ENCODE measurements around the gene ADGRF1. TPM values are rescaled to one million over a fixed set of nuclear protein-coding genes. Genes with fewer than 3 reads are reported as not detected.

Gene ADGRF1
- polyA plus RNA-seq, 1 experiment = not detected

DNA sequence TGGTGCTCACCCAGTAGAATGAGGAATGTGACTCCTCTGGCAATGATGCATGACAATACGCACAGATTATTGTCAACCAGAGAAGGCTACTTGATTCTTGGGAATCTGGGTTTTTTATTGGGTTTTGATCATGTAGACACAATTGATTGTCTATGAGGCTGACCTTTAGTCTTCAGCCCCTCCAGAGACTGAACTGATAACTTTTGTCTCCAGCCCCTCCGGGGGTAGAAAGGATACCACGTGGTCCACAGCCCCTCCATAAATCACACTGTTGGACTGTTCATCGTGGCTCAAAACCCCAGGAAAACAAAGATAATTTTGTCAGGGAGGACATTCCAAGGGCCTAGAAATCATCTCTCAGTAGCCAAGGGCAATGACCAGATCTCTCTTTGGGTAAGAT lies 62.9 kb downstream of the ADGRF1 start:
- CTCF ChIA-PET = no interaction called here
- POLR2A ChIA-PET = no interaction called here
- TF ChIP-seq, protein P1, sequence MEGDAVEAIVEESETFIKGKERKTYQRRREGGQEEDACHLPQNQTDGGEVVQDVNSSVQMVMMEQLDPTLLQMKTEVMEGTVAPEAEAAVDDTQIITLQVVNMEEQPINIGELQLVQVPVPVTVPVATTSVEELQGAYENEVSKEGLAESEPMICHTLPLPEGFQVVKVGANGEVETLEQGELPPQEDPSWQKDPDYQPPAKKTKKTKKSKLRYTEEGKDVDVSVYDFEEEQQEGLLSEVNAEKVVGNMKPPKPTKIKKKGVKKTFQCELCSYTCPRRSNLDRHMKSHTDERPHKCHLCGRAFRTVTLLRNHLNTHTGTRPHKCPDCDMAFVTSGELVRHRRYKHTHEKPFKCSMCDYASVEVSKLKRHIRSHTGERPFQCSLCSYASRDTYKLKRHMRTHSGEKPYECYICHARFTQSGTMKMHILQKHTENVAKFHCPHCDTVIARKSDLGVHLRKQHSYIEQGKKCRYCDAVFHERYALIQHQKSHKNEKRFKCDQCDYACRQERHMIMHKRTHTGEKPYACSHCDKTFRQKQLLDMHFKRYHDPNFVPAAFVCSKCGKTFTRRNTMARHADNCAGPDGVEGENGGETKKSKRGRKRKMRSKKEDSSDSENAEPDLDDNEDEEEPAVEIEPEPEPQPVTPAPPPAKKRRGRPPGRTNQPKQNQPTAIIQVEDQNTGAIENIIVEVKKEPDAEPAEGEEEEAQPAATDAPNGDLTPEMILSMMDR (IDR thresholded peaks at IDR 0.05; ENCODE audit: insufficient read depth, low read depth, low read length) = no peak

GRCh38 chr6:46974786-46975185 lies 67.3 kb downstream of the ADGRF1 start:
- Histone ChIP-seq H3K4me3 (ENCODE audit: low read depth, low read length) (no peak overlapping the region), H3K36me3 (ENCODE audit: control insufficient read depth, insufficient read depth, low read length) (no peaks in the 10 kb centered on the region), H3K27me3 (ENCODE audit: control insufficient read depth, insufficient read depth, low read length) (no peaks in the 10 kb centered on the region)
- DNase-seq (ENCODE audit: low read depth) = no peak
- TF ChIP-seq, protein P1 (IDR thresholded peaks at IDR 0.05; ENCODE audit: insufficient read depth, low read depth, low read length) = no peak
- ChIA-PET POLR2A (no interaction called here), CTCF (no interaction called here)

More for the DNA sequence above, 62.9 kb downstream of the ADGRF1 start:
- no peaks in the 10 kb centered on the region for H3K27me3 ChIP-seq (ENCODE audit: control insufficient read depth, insufficient read depth, low read length)
- no peak for DNase-seq (ENCODE audit: low read depth)
- H3K4me3 ChIP-seq (ENCODE audit: low read depth, low read length) = no peak overlapping the region
- no peaks in the 10 kb centered on the region for H3K36me3 ChIP-seq (ENCODE audit: control insufficient read depth, insufficient read depth, low read length)

DNA sequence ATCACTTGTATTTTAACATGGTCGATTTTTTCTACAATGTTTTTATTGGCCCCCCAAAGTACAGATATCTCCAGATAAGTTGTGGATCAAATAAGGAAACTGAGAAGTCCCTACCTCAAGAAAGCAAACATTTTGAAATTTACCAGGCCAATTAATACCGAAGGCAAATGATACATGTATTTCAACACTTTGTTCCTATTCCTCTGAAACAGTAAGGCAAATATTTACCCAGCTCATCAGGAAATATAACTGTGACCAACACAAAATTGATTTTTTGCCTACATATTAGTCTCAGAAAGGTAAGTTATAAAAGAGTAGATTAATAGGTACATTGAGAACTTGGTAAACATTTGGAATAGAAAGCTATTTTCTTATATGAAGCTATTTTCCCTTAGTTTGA lies 69.1 kb downstream of the ADGRF1 start:
- CTCF ChIA-PET = interaction anchor here (1.2 to 1.4 kb wide), 2 partner anchors 16 to 59 kb away, joined by 3 read pairs; no protein-coding TSS in a partner anchor
- Histone ChIP-seq H3K27me3 (ENCODE audit: control insufficient read depth, insufficient read depth, low read length) (no peaks in the 10 kb centered on the region), H3K4me3 (ENCODE audit: low read depth, low read length) (no peak overlapping the region), H3K36me3 (ENCODE audit: control insufficient read depth, insufficient read depth, low read length) (no peaks in the 10 kb centered on the region)
- POLR2A ChIA-PET = no interaction called here
- no peak for DNase-seq (ENCODE audit: low read depth)
- TF ChIP-seq, protein P1 (IDR thresholded peaks at IDR 0.05; ENCODE audit: insufficient read depth, low read depth, low read length) = no peak

DNA sequence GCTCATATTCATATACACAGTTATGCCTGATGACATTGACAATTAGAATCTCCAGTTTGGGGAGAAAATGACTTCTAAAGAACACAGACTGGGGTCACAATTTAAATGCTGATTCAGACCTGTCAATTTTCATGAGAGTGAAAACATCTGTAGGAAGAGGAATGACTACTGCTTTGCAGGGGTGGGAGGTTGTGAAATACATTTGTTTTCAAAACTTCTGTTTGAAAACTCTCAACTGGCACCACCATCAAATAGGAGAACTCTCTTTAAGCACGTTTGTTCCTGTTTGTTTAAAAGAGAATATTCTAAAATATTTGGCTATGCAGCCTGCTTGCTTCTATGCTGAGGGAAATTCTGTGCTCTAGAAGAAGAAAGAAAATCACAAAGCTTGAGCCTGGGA lies 69.6 kb downstream of the ADGRF1 start:
- ChIA-PET POLR2A (no interaction called here), CTCF (interaction anchor here (1.4 kb wide), 1 partner anchor 17 kb away, joined by 3 read pairs; no protein-coding TSS in a partner anchor)
- DNase-seq (ENCODE audit: low read depth) = no peak
- TF ChIP-seq, protein P1 (IDR thresholded peaks at IDR 0.05; ENCODE audit: insufficient read depth, low read depth, low read length) = no peak
- Histone ChIP-seq H3K27me3 (ENCODE audit: control insufficient read depth, insufficient read depth, low read length) (no peaks in the 10 kb centered on the region), H3K36me3 (ENCODE audit: control insufficient read depth, insufficient read depth, low read length) (no peaks in the 10 kb centered on the region), H3K4me3 (ENCODE audit: low read depth, low read length) (no peak overlapping the region)

DNA sequence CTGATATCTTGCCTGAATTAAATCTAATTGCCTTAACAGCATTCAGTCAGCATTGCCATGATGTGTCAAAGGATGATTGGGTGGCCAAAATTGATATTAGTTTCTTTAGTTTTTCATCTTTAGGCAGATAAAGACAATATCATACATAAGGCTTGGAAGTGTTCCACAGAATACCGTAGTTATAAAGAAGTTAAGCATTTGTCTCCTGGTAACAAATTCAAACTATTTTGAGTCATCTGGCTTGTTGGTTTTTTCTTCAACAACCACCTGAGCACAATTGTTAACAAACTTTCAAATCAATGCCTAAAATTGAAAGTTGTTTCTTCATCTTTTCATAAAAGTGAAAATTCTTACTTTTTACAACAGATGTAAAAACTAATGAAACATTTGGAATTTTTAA lies 72.9 kb downstream of the ADGRF1 start:
- Histone ChIP-seq H3K4me3 (ENCODE audit: low read depth, low read length) (no peak overlapping the region), H3K27me3 (ENCODE audit: control insufficient read depth, insufficient read depth, low read length) (no peaks in the 10 kb centered on the region; the same call in 1 of the 2 replicates), H3K36me3 (ENCODE audit: control insufficient read depth, insufficient read depth, low read length) (no peaks in the 10 kb centered on the region)
- POLR2A ChIA-PET = no interaction called here
- CTCF ChIA-PET = no interaction called here
- no peak for DNase-seq (ENCODE audit: low read depth)
- TF ChIP-seq, protein P1 (IDR thresholded peaks at IDR 0.05; ENCODE audit: insufficient read depth, low read depth, low read length) = no peak
